GM23248 (cell line): Measurements from ENCODE around the gene RAP2C.

Source experiments
- EZH2 ChIP-seq: fragments of 200-600 bp; sonication (generic); IDR thresholded peaks from 2 replicates; pipeline ENCODE4 v1.6.1; 2018; ENCODE audit warnings: antibody characterized with exemption, mild to moderate bottlenecking; ENCODE audit not compliant: insufficient read depth, poor library complexity, severe bottlenecking
- EZH2phosphoT487 ChIP-seq: fragments of 200-600 bp; sonication (generic); IDR thresholded peaks from 2 replicates; pipeline ENCODE4 v1.6.1; 2018; ENCODE audit warnings: antibody characterized with exemption, moderate library complexity, mild to moderate bottlenecking, low read depth; ENCODE audit not compliant: insufficient read depth

DNA sequence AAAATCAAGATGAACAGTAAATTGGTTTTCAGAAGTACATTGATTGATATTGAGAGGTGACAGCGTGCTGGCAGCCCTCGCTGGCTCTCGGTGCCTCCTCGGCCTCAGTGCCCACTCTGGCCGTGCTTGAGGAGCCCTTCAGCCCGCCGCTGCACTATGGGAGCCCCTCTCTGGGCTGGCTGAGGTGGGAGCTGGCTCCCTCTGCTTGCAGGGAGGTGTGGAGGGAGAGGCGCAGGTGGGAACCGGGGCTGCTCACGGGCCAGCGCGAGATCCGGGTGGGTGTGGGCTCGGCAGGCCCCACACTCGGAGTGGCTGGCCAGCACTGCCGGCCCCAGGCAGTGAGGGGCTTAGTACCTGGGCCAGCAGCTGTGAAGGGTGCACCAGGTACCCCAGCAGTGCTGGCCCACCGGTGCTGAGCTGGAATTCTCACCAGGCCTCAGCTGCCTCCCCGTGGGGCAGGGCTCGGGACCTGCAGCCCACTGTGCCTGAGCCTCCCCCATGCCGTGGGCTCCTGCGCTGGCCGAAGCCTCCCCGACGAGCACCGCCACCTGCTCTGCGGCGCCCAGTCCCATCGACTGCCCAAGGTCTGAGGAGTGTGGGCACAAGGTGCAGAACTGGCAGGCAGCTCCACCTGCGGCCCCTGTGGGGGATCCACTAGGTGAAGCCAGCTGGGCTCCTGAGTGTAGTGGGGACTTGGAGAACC is 25.2 kb downstream of the RAP2C start:
- no peak for TF ChIP-seq EZH2
- no peak for TF ChIP-seq EZH2phosphoT487
